Hepatocyte (in vitro differentiated cells): Measurements from ENCODE around the gene SLC4A3.

Experiments
- CTCF ChIP-seq: fragments of 200-600 bp; sonication (generic); IDR thresholded peaks from 2 replicates; pipeline ENCODE4 v1.5.1; 2016; ENCODE audit warnings: antibody characterized with exemption, mild to moderate bottlenecking; ENCODE audit not compliant: poor library complexity
- EZH2 ChIP-seq: fragments of 200-600 bp; sonication (generic); IDR thresholded peaks from 2 replicates; pipeline ENCODE4 v1.6.1; 2016; ENCODE audit warnings: antibody characterized with exemption, mild to moderate bottlenecking, borderline replicate concordance

- no peak for TF ChIP-seq CTCF
- TF ChIP-seq EZH2, result no peak
Measured at GRCh38 chr2:219636941-219637841, 9.8 kb downstream of the SLC4A3 start.
